K562 (cell line): ENCODE data around the gene MED15. TPM values are rescaled to one million over a fixed set of nuclear protein-coding genes. Genes with fewer than 3 reads are reported as not detected.

ENCODE experiments used
- ATAC-seq: fragments of 200-7000 bp; cut with Tn5 transposase; 3 replicates; pipeline ENCODE4 v1.9.1; 2020; ENCODE audit warnings: moderate library complexity
- BruUV-seq: library from RNA; stranded (reverse); fragments of 400-500 nt; replicated peaks from 2 replicates; lab custom pipeline; 2021; lab: Mats Ljungman, UMichigan
- CTCF ChIA-PET: fragments of 300-600 bp; formaldehyde crosslinking; extraction: SDS; loops from one replicate; lab custom pipeline; 2021; ENCODE audit warnings: low intra/inter-chr PET ratio; lab: Yijun Ruan, JAX
- POLR2A ChIA-PET: fragments of 300-600, 350-650 bp; sonication (Branson Sonifier 250); formaldehyde crosslinking; extraction: SDS; loops from one replicate; lab custom pipeline; 2021; ENCODE audit warnings: antibody characterized with exemption, inconsistent platforms; lab: Yijun Ruan, JAX
- DNase-seq, 4 experiments: peaks; one replicate each; pipeline versions ENCODE4 v3.0.0 to v3.0.0-alpha.2; 2011 to 2018; ENCODE audit warnings: low spot score in 3 of 4, mixed read lengths in 3 of 4; ENCODE audit errors: extremely low read depth in 1 of 4
- FAIRE-seq: peaks from 2 replicates; lab custom pipeline; 2011; peaks lifted over from hg19 to GRCh38; lab: Jason Lieb, UNC
- H2AFZ ChIP-seq: 2 replicates; pipeline ENCODE4 v1.6.0; 2011; ENCODE audit warnings: low read depth, low read length, control low read depth, inconsistent platforms
- H3K27ac ChIP-seq: fragments of 200-600 bp; 3 replicates; pipeline ENCODE4 v1.8.0; 2011; ENCODE audit warnings: low read depth, mild to moderate bottlenecking, control low read depth, inconsistent platforms, low read length, moderate library complexity, mixed read lengths; ENCODE audit errors: extremely low read depth
- H3K27me3 ChIP-seq, 2 experiments: fragments of 300-600 bp in 1 of 2; 2 replicates in 1 of 2; 3 replicates in 1 of 2; pipeline versions ENCODE4 v1.6.0 to v1.8.0; 2011; ENCODE audit warnings: inconsistent platforms in 2 of 2, low read length in 2 of 2, mild to moderate bottlenecking in 1 of 2, mixed read lengths in 1 of 2, moderate library complexity in 1 of 2; ENCODE audit not compliant: control insufficient read depth in 2 of 2, insufficient read depth in 2 of 2
- H3K36me3 ChIP-seq: fragments of 300-600 bp; 3 replicates; pipeline ENCODE4 v1.8.0; 2011; ENCODE audit warnings: mild to moderate bottlenecking, low read length, inconsistent platforms; ENCODE audit not compliant: control insufficient read depth, insufficient read depth
- H3K4me1 ChIP-seq, 2 experiments: fragments of 200-600 bp in 1 of 2; replicated peaks in 1 of 2; 2 replicates in 1 of 2; 3 replicates in 1 of 2; pipeline versions ENCODE4 v1.5.1 to v1.8.0; 2011; ENCODE audit warnings: inconsistent platforms in 2 of 2, low read length in 2 of 2, mild to moderate bottlenecking in 1 of 2, mixed read lengths in 1 of 2, moderate library complexity in 1 of 2; ENCODE audit not compliant: control insufficient read depth in 2 of 2, insufficient read depth in 2 of 2
- H3K4me2 ChIP-seq: 2 replicates; pipeline ENCODE4 v1.6.1; 2011; ENCODE audit warnings: low read length, control low read depth, inconsistent platforms, mixed read lengths; ENCODE audit not compliant: insufficient read depth
- H3K4me3 ChIP-seq: fragments of 200-600 bp; sonication (generic), shearing (Covaris generic); 2 replicates; pipeline ENCODE4 v1.5.1; 2016; ENCODE audit warnings: control low read depth, inconsistent platforms
- H3K79me2 ChIP-seq: fragments of 200-600 bp; 3 replicates; pipeline ENCODE4 v1.8.0; 2011; ENCODE audit warnings: low read length, inconsistent platforms; ENCODE audit not compliant: control insufficient read depth, insufficient read depth
- H3K9ac ChIP-seq, 2 experiments: 2 replicates each; pipeline versions ENCODE4 v1.6.0 to v1.6.1; 2011; ENCODE audit warnings: low read depth in 2 of 2, low read length in 2 of 2, control low read depth in 1 of 2, inconsistent platforms in 1 of 2, mild to moderate bottlenecking in 1 of 2, mixed read lengths in 1 of 2; ENCODE audit not compliant: insufficient read depth in 1 of 2
- H3K9me1 ChIP-seq: one replicate; pipeline ENCODE4 v1.6.0; 2011; ENCODE audit warnings: inconsistent platforms, mild to moderate bottlenecking, low read length, moderate library complexity; ENCODE audit not compliant: control insufficient read depth, insufficient read depth
- H3K9me3 ChIP-seq: replicated peaks from 2 replicates; pipeline ENCODE4 v1.5.1; 2011; ENCODE audit warnings: low read depth, low read length, inconsistent platforms; ENCODE audit not compliant: control insufficient read depth, insufficient read depth
- H4K20me1 ChIP-seq: replicated peaks from 2 replicates; pipeline ENCODE4 v1.6.1; 2011; ENCODE audit warnings: low read length, inconsistent platforms, mixed read lengths; ENCODE audit not compliant: control insufficient read depth, insufficient read depth
- ADNP ChIP-seq: fragments of 200-800 bp; sonication (Bioruptor generic); IDR thresholded peaks from 2 replicates; pipeline ENCODE4 v1.6.1; 2016; ENCODE audit warnings: missing genetic modification characterization, missing compliant biosample characterization
- BRF1 ChIP-seq: IDR thresholded peaks from 3 replicates; pipeline ENCODE4 v1.6.1; 2011; ENCODE audit warnings: borderline replicate concordance, mild to moderate bottlenecking; ENCODE audit not compliant: insufficient read length; ENCODE audit errors: extremely low read depth
- CBFB ChIP-seq: sonication (generic); formaldehyde crosslinking; IDR thresholded peaks from 2 replicates; pipeline ENCODE4 v1.4.0; 2020; ENCODE audit warnings: mild to moderate bottlenecking, missing genetic modification reagents
- ELK1 ChIP-seq: sonication (generic); formaldehyde crosslinking; IDR thresholded peaks from 2 replicates; pipeline ENCODE4 v1.8.1; 2022; ENCODE audit warnings: missing genetic modification reagents
- KDM2B ChIP-seq: fragments of 250-450 bp; sonication (Bioruptor Pico); IDR thresholded peaks from 2 replicates; pipeline ENCODE4 v1.8.0; 2021; ENCODE audit warnings: mild to moderate bottlenecking, moderate library complexity
- KDM5B ChIP-seq: fragments of 200-600 bp; sonication (generic); IDR thresholded peaks from 2 replicates; pipeline ENCODE4 v1.6.1; 2012; ENCODE audit warnings: low read depth, mild to moderate bottlenecking, moderate library complexity, low read length, control low read depth, inconsistent platforms; ENCODE audit not compliant: insufficient replicate concordance
- MTA2 ChIP-seq: fragments of 450-650 bp; IDR thresholded peaks from 2 replicates; pipeline ENCODE4 v1.6.1; 2016; ENCODE audit warnings: low read depth
- NR1H2 ChIP-seq: sonication (generic); formaldehyde crosslinking; IDR thresholded peaks from 2 replicates; pipeline ENCODE4 v1.4.0; 2020; ENCODE audit warnings: mild to moderate bottlenecking, missing genetic modification reagents
- PHF8 ChIP-seq: fragments of 200-600 bp; sonication (generic); IDR thresholded peaks from 2 replicates; pipeline ENCODE4 v1.6.1; 2012; ENCODE audit warnings: mixed run types, mild to moderate bottlenecking, inconsistent platforms, low read length, moderate library complexity, borderline replicate concordance
- PML ChIP-seq: IDR thresholded peaks from 2 replicates; pipeline ENCODE4 v1.6.1; 2012; ENCODE audit warnings: low read length, inconsistent platforms
- RUNX1 ChIP-seq: sonication (generic); IDR thresholded peaks from 2 replicates; pipeline ENCODE4 v1.6.1; 2016; ENCODE audit warnings: antibody characterized with exemption, low read depth
- SAP30 ChIP-seq: fragments of 200-600 bp; sonication (generic); IDR thresholded peaks from 2 replicates; pipeline ENCODE4 v1.6.1; 2012; ENCODE audit warnings: borderline replicate concordance, low read depth, mild to moderate bottlenecking, moderate library complexity, low read length, control low read depth, inconsistent platforms; ENCODE audit not compliant: insufficient read depth, poor library complexity, severe bottlenecking
- SETDB1 ChIP-seq: IDR thresholded peaks from one replicate; pipeline ENCODE4 v1.6.1; 2012; ENCODE audit warnings: low read length, control low read depth, inconsistent platforms
- THRB ChIP-seq: fragments of 450-650 bp; formaldehyde crosslinking; conservative IDR thresholded peaks from 2 replicates; pipeline ENCODE4 v1.4.0; 2022; ENCODE audit warnings: mild to moderate bottlenecking, missing genetic modification characterization
- ZNF280B ChIP-seq: fragments of 250-450 bp; sonication (Bioruptor Pico); IDR thresholded peaks from 2 replicates; pipeline ENCODE4 v1.5.1; 2021; ENCODE audit warnings: mild to moderate bottlenecking
- ZNF431 ChIP-seq: sonication (generic); formaldehyde crosslinking; IDR thresholded peaks from 2 replicates; pipeline ENCODE4 v1.8.0; 2022; ENCODE audit warnings: mild to moderate bottlenecking, missing genetic modification reagents
- ZNF586 ChIP-seq: fragments of 450-650 bp; formaldehyde crosslinking; conservative IDR thresholded peaks from 2 replicates; pipeline ENCODE4 v1.4.0; 2020; ENCODE audit warnings: mild to moderate bottlenecking, moderate library complexity
- ZNF699 ChIP-seq: fragments of 250-450 bp; sonication (Bioruptor Pico); IDR thresholded peaks from 2 replicates; pipeline ENCODE4 v1.8.0; 2021; ENCODE audit warnings: mild to moderate bottlenecking, moderate library complexity; ENCODE audit not compliant: insufficient replicate concordance
- WGBS: fragments of 100-300 bp; shearing (Covaris generic); methylation state at CpG from one replicate; pipeline ENCODE4 v1.1.6; 2016; ENCODE audit warnings: low coverage, mixed read lengths; ENCODE audit not compliant: insufficient coverage; ENCODE audit errors: missing lambda C conversion rate; 5-methylcytosine and 5-hydroxymethylcytosine counted together
- in situ Hi-C: fragments of 300-500 bp; cut with MboI; formaldehyde crosslinking; loops from 4 replicates; pipeline ENCODE4 v1.15.0; 2018; ENCODE audit warnings: inconsistent platforms, mixed read lengths
- intact Hi-C: fragments of 100-400 bp; cut with micrococcal nuclease; formaldehyde crosslinking; loops from 2 replicates; pipeline ENCODE4 v1.14.2; 2022
- polyA plus RNA-seq, 8 experiments: library from polyadenylated mRNA; depleted of rRNA in 4 of 8; stranded (reverse) in 5 of 8; unstranded in 3 of 8; fragments of >200 nt; fragmentation: Nextera tagmentation in 2 of 8; fragmentation: Illumina TruSeq in 1 of 8; extraction: Ambion mirVana in 2 of 8; extraction: Trizol in 1 of 8; gene quantifications; 2 replicates each; pipeline versions ENCODE4 v1.2.1 to v1.2.3, GENCODE V29; 2011 to 2014; ENCODE audit warnings: inconsistent platforms in 1 of 8, missing spikeins in 1 of 8
- total RNA-seq, 7 experiments: library from RNA; depleted of rRNA in 6 of 7; stranded (reverse); fragments of >200 nt in 6 of 7; fragmentation: Illumina TruSeq in 2 of 7; extraction: Trizol in 2 of 7; gene quantifications; 2 replicates each; pipeline versions ENCODE4 v1.2.1 to v1.2.3, GENCODE V29; 2011 to 2021; ENCODE audit warnings: low replicate concordance in 1 of 7

The MED15 gene
- total and polyA plus RNA-seq, 9 of the 15 experiments (the other 6 are each of a cell fraction or from before 2014, with no cell fraction given): 4.0 to 271 (median 60.1) TPM

- WGBS: 11% methylated on average over 9 of the region's 9 CpGs
- ChIA-PET POLR2A (interaction anchor here (1.0 to 21.8 kb wide), 7 partner anchors 8 to 47 kb away, joined by 3 to 234 read pairs (median 5); no protein-coding TSS in a partner anchor), CTCF (interaction anchor here (0.7 to 4.5 kb wide), 10 partner anchors 42 to 190 kb away, joined by 3 to 34 read pairs (median 4); no protein-coding TSS in a partner anchor)
- H3K4me3 ChIP-seq: no peak overlapping the region
- H3K27me3 ChIP-seq: peaks cover 58 to 99% of the 10 kb centered on the region in 2 experiments; a peak in 4 of 5 replicates
- in situ Hi-C loops (loop anchor here (25.0 kb wide), 1 partner anchor 531 kb away; no protein-coding TSS in a partner anchor), intact Hi-C loops (loop anchor here (1.0 to 5.0 kb wide), 3 partner anchors 91 to 176 kb away; no protein-coding TSS in a partner anchor)
- H3K9me3 ChIP-seq: no peaks in the 10 kb centered on the region
- BruUV-seq: no TSS peak
- H3K9ac ChIP-seq: peak overlapping the region in 1 of 2 experiments; percentile 48; a peak in 2 of 4 replicates
- no peaks in the 10 kb centered on the region for H3K36me3 ChIP-seq
- no peak for ATAC-seq
- no peak for FAIRE-seq
- H4K20me1 ChIP-seq: peaks cover 76% of the 10 kb centered on the region
- no peaks in the 10 kb centered on the region for H3K79me2 ChIP-seq
- no peak overlapping the region for H3K27ac ChIP-seq
- no peak overlapping the region for H3K4me2 ChIP-seq
- peaks cover 8% of the 10 kb centered on the region for H3K9me1 ChIP-seq
- H2AFZ ChIP-seq: no peak overlapping the region
- peaks cover 0 to 50% of the 10 kb centered on the region in 2 experiments; a peak in 2 of 5 replicates for H3K4me1 ChIP-seq
- no peak for DNase-seq
- TF ChIP-seq ZNF280B (CRISPR knock-in tag) (peak; percentile 15; the same call in 1 of the 2 replicates), KDM5B (peak; percentile 53), MTA2 (no peak), RUNX1 (0 out of 2 replicates have a peak, but pooled peaks have one; percentile 2), PHF8 (peak; percentile 13; the same call in 1 of the 2 replicates), PML (0 out of 2 replicates have a peak, but pooled peaks have one; percentile 18), BRF1 (no peak), CBFB (CRISPR knock-in tag) (peak; percentile 22; the same call in 1 of the 2 replicates), KDM2B (CRISPR knock-in tag) (peak; percentile 22; the same call in 1 of the 2 replicates), THRB (CRISPR knock-in tag) (0 out of 2 replicates have a peak, but pooled peaks have one; percentile 14), SETDB1 (peak; percentile 82), ADNP (tag) (no peak), ZNF586 (CRISPR knock-in tag) (no peak), NR1H2 (CRISPR knock-in tag) (0 out of 2 replicates have a peak, but pooled peaks have one; percentile 16), SAP30 (peak; percentile 14), ZNF699 (no peak), ZNF431 (CRISPR knock-in tag) (no peak), ELK1 (0 out of 2 replicates have a peak, but pooled peaks have one; percentile 48)
Measured at GRCh38 chr22:20606784-20607128, 99.3 kb downstream of the MED15 start.
